Liver (tissue), 9 donors: ENCODE results near the gene RPAP2. TPM values are rescaled to one million over a fixed set of nuclear protein-coding genes. Genes with fewer than 3 reads are reported as not detected.
"Not testable (repeated sequence)": the region's sequence is repeated elsewhere in the genome, so short reads cannot be mapped to it uniquely, and the experiment has no call there.

Experiments used
- DNase-seq: peaks from one replicate; pipeline ENCODE4 v3.0.0-alpha.2; 2017; ENCODE audit warnings: low spot score
- H3K27ac ChIP-seq, 2 donors: one replicate each; pipeline ENCODE4 v1.7.0; 2013; ENCODE audit warnings: inconsistent platforms in 2 of 2, low read length in 2 of 2, control low read depth in 1 of 2, low read depth in 1 of 2, mild to moderate bottlenecking in 1 of 2
- H3K27me3 ChIP-seq, 4 donors: one replicate each; pipeline versions ENCODE4 v1.6.1 to v1.7.0; 2013; ENCODE audit warnings: low read length in 3 of 4, inconsistent platforms in 1 of 4, mild to moderate bottlenecking in 1 of 4, moderate library complexity in 1 of 4; ENCODE audit not compliant: control insufficient read depth in 4 of 4, insufficient read depth in 4 of 4
- H3K36me3 ChIP-seq, 4 donors: one replicate each; pipeline versions ENCODE4 v1.6.1 to v1.7.0; 2013; ENCODE audit warnings: low read length in 3 of 4, mild to moderate bottlenecking in 3 of 4, low read depth in 1 of 4, moderate library complexity in 1 of 4; ENCODE audit not compliant: control insufficient read depth in 4 of 4, insufficient read depth in 3 of 4
- H3K4me1 ChIP-seq, 4 donors: one replicate each; pipeline versions ENCODE4 v1.6.1 to v1.7.0; 2013; ENCODE audit warnings: low read length in 3 of 4, mild to moderate bottlenecking in 3 of 4, moderate library complexity in 1 of 4; ENCODE audit not compliant: control insufficient read depth in 4 of 4, insufficient read depth in 4 of 4
- H3K4me3 ChIP-seq, 3 donors: one replicate each; pipeline versions ENCODE4 v1.6.1 to v1.7.0; 2013; ENCODE audit warnings: low read length in 3 of 3, control low read depth in 1 of 3, low read depth in 1 of 3, mild to moderate bottlenecking in 1 of 3
- H3K9ac ChIP-seq, 2 donors: one replicate each; pipeline ENCODE4 v1.7.0; 2013; ENCODE audit warnings: low read length in 2 of 2, mild to moderate bottlenecking in 2 of 2, moderate library complexity in 2 of 2, control low read depth in 1 of 2, low read depth in 1 of 2
- H3K9me3 ChIP-seq, 4 donors: one replicate each; pipeline versions ENCODE4 v1.6.1 to v1.7.0; 2013; ENCODE audit warnings: low read length in 3 of 4; ENCODE audit not compliant: control insufficient read depth in 4 of 4
- FOXA1 ChIP-seq: IDR thresholded peaks from 2 replicates; pipeline ENCODE4 v1.6.1; 2016; ENCODE audit warnings: antibody characterized with exemption
- FOXA2 ChIP-seq: IDR thresholded peaks from 2 replicates; pipeline ENCODE4 v1.6.1; 2016; ENCODE audit warnings: antibody characterized with exemption
- GABPA ChIP-seq, 2 donors: IDR thresholded peaks in 1 of 2; conservative IDR thresholded peaks in 1 of 2; 2 replicates each; pipeline ENCODE4 v1.6.1; 2016; ENCODE audit warnings: antibody characterized with exemption in 2 of 2, mild to moderate bottlenecking in 1 of 2, moderate library complexity in 1 of 2
- HNF4A ChIP-seq, 2 donors: conservative IDR thresholded peaks; 2 replicates each; pipeline ENCODE4 v1.6.1; 2016; ENCODE audit warnings: antibody characterized with exemption in 2 of 2, mild to moderate bottlenecking in 2 of 2
- HNF4G ChIP-seq: IDR thresholded peaks from 2 replicates; pipeline ENCODE4 v1.6.1; 2016; ENCODE audit warnings: antibody characterized with exemption
- NR2F2 ChIP-seq: IDR thresholded peaks from 2 replicates; pipeline ENCODE4 v1.6.1; 2016; ENCODE audit warnings: antibody characterized with exemption
- RAD21 ChIP-seq, 2 donors: IDR thresholded peaks; 2 replicates each; pipeline ENCODE4 v1.6.1; 2016; ENCODE audit warnings: antibody characterized with exemption in 2 of 2, mild to moderate bottlenecking in 2 of 2
- RXRA ChIP-seq, 2 donors: IDR thresholded peaks; 2 replicates each; pipeline ENCODE4 v1.6.1; 2017 to 2018; ENCODE audit warnings: antibody characterized with exemption in 2 of 2, mild to moderate bottlenecking in 1 of 2
- SP1 ChIP-seq: IDR thresholded peaks from 2 replicates; pipeline ENCODE4 v1.6.1; 2018; ENCODE audit warnings: antibody characterized with exemption, mild to moderate bottlenecking
- WGBS: extraction: QIAGEN DNeasy Blood & Tissue Kit; methylation state at CpG from one replicate; pipeline ENCODE4 v1.1.7; 2013; 5-methylcytosine and 5-hydroxymethylcytosine counted together
- polyA plus RNA-seq, 2 donors: library from polyadenylated mRNA; stranded (reverse) in 1 of 2; unstranded in 1 of 2; fragments of 200-250 nt in 1 of 2; fragments of >200 nt in 1 of 2; fragmentation: Nextera tagmentation in 1 of 2; extraction: Ambion mirVana in 1 of 2; gene quantifications; one replicate each; pipeline versions ENCODE4 v1.2.1 to v1.2.3, GENCODE V29; 2013 to 2015
- total RNA-seq, 2 donors: library from RNA; depleted of rRNA; stranded (reverse); fragments of >200 nt; gene quantifications; one replicate each; pipeline ENCODE4 v1.2.3, GENCODE V29; 2014
- TF ChIP-seq, protein P1 (sequence below): IDR thresholded peaks from 2 replicates; pipeline ENCODE4 v1.6.1; 2016; ENCODE audit warnings: antibody characterized with exemption
- TF ChIP-seq, protein P2 (sequence below): fragments of 150-350 bp; IDR thresholded peaks from 2 replicates; pipeline ENCODE4 v1.5.1; 2017; ENCODE audit warnings: improper control_type of control experiment, low read depth, low read length; ENCODE audit not compliant: missing input control
- donor health status: healthy.
- donor health status: healthy.
- donor health status: healthy.
- donor health status: healthy.
- donor health status: healthy.

The RPAP2 gene
- total and polyA plus RNA-seq, 4 donors: 2.7 to 8.6 (median 4.4) TPM

GRCh38 chr1:92274939-92275338 lies 23.9 kb upstream of the RPAP2 start (continued):
- TF ChIP-seq, protein P1, sequence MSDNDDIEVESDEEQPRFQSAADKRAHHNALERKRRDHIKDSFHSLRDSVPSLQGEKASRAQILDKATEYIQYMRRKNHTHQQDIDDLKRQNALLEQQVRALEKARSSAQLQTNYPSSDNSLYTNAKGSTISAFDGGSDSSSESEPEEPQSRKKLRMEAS: no peak
- TF ChIP-seq FOXA1: no peak
- TF ChIP-seq, protein P2, sequence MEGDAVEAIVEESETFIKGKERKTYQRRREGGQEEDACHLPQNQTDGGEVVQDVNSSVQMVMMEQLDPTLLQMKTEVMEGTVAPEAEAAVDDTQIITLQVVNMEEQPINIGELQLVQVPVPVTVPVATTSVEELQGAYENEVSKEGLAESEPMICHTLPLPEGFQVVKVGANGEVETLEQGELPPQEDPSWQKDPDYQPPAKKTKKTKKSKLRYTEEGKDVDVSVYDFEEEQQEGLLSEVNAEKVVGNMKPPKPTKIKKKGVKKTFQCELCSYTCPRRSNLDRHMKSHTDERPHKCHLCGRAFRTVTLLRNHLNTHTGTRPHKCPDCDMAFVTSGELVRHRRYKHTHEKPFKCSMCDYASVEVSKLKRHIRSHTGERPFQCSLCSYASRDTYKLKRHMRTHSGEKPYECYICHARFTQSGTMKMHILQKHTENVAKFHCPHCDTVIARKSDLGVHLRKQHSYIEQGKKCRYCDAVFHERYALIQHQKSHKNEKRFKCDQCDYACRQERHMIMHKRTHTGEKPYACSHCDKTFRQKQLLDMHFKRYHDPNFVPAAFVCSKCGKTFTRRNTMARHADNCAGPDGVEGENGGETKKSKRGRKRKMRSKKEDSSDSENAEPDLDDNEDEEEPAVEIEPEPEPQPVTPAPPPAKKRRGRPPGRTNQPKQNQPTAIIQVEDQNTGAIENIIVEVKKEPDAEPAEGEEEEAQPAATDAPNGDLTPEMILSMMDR: no peak
- TF ChIP-seq SP1: no peak
- no peak for TF ChIP-seq RXRA (IDR thresholded peaks at IDR 0.05)
- no peak for TF ChIP-seq RAD21 (IDR thresholded peaks at IDR 0.05)
- TF ChIP-seq HNF4A (conservative IDR thresholded peaks at IDR 0.05): no peak

GRCh38 chr1:92276082-92276481 lies 22.8 kb upstream of the RPAP2 start:
- Histone ChIP-seq H3K27me3 (no peaks in the 10 kb centered on the region), H3K27ac (no peak overlapping the region), H3K9me3 (no peaks in the 10 kb centered on the region), H3K4me3 (no peak overlapping the region), H3K4me1 (no peaks in the 10 kb centered on the region), H3K36me3 (peaks cover 0 to 4% (median 3%) of the 10 kb centered on the region in 4 donors), H3K9ac (no peak overlapping the region)
- TF ChIP-seq HNF4G (no peak), FOXA2 (no peak), NR2F2 (no peak)
- 98% methylated on average over 3 of the region's 3 CpGs for WGBS
- no peak for DNase-seq

DNA sequence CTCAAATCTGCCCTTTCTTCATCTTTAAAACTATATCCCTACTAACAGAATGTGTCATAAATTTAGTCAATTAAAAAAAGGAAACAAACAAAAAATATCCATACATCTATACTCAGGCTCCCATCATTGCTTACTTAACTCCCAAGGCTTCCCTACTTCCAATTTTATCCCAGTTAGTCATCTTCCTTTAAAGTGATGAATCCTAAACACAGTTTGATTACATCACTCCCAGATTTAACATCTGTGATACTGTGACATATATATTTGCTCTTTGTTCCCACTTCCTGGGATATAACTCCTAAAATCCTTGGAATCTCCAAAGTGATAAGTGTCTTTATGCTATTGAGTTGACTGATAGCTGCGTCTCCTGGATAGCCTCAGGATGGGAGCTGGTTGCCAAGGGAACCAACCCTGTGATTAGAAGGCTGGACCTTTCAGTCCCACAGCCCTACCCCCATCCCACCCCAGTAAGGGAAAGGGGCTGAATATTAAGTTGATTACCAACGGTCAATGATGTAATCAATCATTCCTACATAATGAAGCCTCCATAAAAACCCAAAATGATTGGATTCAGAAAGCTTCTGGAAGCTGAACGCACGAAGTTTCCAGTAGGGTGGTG lies 21.6 kb upstream of the RPAP2 start:
- TF ChIP-seq GABPA (IDR thresholded peaks at IDR 0.05 in 1 of 2, conservative IDR thresholded peaks at IDR 0.05 in 1 of 2): no peak
- Histone ChIP-seq H3K4me1 (no peaks in the 10 kb centered on the region), H3K27ac (no peak overlapping the region), H3K9ac (no peak overlapping the region), H3K4me3 (no peak overlapping the region), H3K36me3 (peaks cover 0 to 4% (median 3%) of the 10 kb centered on the region in 4 donors), H3K27me3 (no peaks in the 10 kb centered on the region), H3K9me3 (no peaks in the 10 kb centered on the region)
- DNase-seq: no peak
- WGBS: 94% methylated on average over 4 of the region's 4 CpGs

- H3K27me3 ChIP-seq, H3K9ac ChIP-seq, H3K36me3 ChIP-seq, H3K4me1 ChIP-seq, H3K4me3 ChIP-seq, H3K27ac ChIP-seq, DNase-seq, H3K9me3 ChIP-seq: not testable (repeated sequence)
- WGBS: 96% methylated on average over 15 of the region's 15 CpGs
These were observed 19.1 kb upstream of the RPAP2 start for GRCh38 chr1:92279781-92280180.

- H3K27ac ChIP-seq, H3K27me3 ChIP-seq, H3K4me3 ChIP-seq, H3K4me1 ChIP-seq, H3K9me3 ChIP-seq, DNase-seq, H3K9ac ChIP-seq, H3K36me3 ChIP-seq: not testable (repeated sequence)
- WGBS: over 99% methylated on average over 2 of the region's 2 CpGs
These were observed 17.4 kb upstream of the RPAP2 start for GRCh38 chr1:92281411-92281810.
